NOMO-1 (cell line): ENCODE measurements around the gene SCAF1.
A peak's percentile ranks its signal among the peaks of the same experiment; 100 is the strongest.

ENCODE experiments used
- DNase-seq, 2 experiments: peaks; one replicate each; lab custom pipeline; 2025; ENCODE audit not compliant: unreplicated experiment in 2 of 2; lab: John Stamatoyannopoulos, UW

Gene SCAF1

DNA sequence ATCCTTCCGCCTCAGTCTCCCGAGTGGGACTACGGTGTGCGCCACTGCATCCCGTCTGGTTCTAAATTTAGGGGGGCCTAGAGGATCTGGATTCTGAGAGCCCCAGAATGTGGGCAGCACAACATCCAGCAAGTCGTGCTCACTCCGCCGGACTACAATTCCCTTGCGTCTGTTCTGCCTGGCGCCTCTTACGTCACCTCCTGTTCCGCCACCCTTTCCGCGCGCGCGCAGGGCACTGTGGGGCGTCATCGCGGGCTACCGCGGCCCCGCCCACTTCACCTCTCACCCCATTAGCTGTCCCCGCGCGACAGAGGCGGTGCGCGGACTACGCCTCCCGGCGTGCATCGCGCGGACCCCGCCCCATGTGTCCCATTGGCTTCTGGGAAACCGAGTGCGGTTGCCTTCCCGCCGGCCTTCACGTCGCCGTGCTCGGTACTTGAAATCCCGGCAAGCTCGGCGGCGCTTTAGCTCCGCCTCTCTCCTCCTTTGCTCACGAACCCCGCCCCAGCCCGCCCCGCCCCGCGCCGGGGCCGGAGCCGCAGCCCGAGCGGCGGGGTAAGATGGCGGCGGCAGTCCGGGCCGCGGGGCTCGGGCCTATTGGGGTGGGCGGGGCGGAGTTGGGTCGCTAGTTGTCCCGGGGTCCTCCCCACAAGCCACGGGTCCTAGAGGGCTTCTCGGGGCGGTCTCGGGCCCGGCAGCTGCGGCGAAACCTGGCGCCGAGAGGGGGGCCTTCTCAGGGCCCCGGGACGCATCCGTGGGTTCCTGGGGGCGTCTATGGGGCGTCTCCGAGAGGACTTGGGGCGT lies at the start of gene SCAF1:
Gene SCAF1 (plus strand): TSS at position 522 of the 804 bp plus-strand sequence. CDS start 2,818 bp downstream, outside the sequence.
- peak; percentile 98 to 99 for DNase-seq

DNA sequence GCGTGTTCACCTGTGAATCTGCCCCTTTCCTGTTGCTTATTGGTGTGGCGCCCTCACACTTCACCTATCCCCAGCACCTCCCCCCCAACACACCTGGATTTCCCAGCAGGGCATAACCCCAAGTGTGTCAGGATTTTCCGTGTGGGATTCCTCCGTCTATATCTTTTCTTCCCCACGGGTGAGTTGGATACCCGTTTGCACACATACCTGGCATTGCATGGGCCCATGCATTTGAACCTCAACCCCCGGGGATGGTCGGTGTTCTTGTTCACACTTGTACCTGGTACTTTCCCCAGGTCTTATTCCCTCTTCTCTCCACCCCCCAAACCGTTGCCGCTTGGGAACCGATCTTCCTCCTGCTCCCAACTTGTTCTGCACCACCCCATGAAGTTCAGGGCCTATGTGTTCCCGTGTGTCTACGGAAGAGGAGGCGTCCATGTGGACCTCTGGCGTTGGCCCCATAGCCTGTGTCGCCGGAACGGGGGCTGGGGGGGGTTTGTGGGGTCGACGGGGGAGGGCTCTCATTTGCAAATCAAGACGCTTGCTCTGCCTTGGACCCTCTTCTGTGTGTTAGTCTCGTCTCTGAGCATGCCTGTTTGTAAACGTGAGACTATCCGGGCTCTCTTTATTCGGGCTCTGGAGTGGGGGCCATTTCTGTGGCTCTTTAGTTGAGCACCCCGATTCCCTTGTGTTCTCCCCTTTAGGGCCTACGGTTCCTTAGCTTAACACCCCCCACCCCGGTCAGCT lies 49.4 kb upstream of the SCAF1 start:
- DNase-seq = no peak

DNA sequence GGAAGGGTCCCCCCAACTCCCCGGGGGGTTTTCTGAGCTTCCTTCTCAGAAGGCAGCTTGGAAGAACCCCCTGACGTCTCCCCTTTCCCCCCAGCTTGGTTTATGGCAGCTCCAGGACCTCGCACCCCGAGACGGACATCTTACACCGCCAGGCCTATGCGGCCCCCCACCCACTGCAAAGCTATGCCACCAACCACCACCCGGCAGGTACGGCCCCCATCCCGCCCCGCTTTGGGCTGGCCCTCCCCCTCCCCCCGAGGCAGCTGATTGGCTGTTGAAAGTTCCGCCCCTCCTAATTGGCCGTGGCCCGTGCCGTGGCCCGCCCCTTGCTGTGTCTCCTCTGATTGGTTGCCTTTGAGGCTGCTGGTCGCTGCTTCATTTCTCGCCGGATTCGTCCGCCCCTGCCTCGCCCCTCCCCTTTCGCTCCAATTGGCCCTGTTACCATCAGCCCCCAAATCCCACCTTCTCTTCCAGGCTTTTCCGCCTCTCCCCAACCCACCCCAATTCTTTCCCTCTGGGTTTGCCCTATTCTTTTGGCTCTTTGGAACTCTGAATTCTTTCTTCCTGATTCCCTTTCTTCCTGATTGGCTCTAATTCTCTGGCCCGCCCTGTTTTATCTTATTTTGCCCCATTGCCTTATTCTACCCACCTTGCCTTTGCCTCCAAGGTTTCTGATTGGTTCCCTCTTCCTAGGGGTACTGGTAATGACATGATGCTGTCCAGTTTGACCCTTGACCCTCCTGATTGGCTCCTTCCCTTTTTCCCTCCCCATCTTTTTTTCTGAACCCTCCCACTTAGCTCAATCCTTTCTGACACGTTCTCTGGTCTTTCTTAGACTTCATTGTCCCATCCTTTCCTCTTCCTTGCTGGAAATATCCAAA lies 48.5 kb upstream of the SCAF1 start:
- peak; percentile 89 to 95 for DNase-seq

GRCh38 chr19:49594157-49594992 lies 47.6 kb upstream of the SCAF1 start:
- no peak for DNase-seq

GRCh38 chr19:49594993-49595818 lies 46.8 kb upstream of the SCAF1 start:
- DNase-seq = no peak

DNA sequence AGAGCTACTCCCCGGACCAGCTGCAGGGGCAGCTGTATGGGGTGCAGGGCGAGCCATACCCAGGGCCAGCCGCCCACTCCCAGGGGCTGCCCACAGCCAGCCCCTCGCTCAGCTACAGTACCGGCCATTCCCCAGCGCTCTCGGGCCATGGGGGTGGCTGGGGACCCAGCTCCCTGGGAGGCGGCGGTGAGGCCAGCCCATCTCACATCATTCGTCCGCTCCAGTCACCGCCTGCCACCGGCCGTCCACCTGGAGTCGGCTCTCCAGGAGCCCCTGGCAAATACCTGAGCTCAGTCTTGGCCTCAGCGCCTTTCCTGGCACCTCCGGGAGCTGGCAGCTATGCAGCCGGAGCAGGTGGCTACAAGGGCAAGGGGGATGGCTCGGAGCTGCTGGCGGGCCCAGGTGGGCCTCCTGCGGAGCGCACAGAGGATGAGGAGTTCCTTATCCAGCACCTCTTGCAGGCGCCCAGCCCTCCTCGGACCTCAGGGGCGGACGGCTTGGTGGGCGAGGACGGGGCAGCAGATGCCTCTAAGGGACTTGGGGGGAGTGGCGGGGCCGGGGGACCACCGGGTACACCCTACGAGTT lies 46.1 kb upstream of the SCAF1 start:
- DNase-seq = no peak

DNA sequence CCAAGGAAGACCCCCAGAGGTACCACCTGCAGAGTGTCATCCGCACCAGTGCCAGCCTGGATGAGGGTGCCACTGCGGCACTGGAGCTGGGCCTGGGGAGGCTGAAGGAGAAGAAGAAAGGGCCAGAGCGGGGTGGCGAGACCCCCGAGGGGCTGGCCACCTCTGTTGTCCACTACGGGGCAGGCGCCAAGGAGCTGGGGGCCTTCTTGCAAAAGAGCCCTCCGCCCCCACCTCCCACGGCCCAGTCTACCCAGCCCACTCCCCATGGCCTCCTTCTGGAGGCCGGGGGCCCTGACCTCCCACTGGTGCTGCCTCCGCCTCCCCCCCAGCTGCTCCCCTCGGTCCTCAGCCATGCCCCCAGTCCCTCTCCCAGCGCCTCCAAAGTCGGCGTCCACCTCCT lies 45.6 kb upstream of the SCAF1 start:
- DNase-seq = no peak

- DNase-seq = no peak
Observed at GRCh38 chr19:49596954-49597702, 44.9 kb upstream of the SCAF1 start.

DNA sequence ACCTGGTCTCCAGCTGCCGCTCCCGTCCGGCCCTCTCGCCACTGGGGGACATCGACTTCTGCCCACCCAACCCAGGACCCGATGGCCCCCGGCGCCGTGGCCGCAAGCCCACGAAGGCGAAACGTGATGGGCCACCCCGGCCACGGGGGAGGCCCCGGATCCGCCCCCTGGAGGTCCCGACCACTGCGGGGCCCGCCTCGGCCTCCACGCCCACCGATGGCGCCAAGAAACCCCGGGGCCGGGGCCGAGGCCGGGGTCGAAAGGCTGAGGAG lies 44.4 kb upstream of the SCAF1 start:
- DNase-seq = no peak

GRCh38 chr19:49599378-49600295 lies 42.4 kb upstream of the SCAF1 start:
- no peak for DNase-seq

- DNase-seq = no peak
Observed at GRCh38 chr19:49601482-49602038, 40.4 kb upstream of the SCAF1 start.

DNA sequence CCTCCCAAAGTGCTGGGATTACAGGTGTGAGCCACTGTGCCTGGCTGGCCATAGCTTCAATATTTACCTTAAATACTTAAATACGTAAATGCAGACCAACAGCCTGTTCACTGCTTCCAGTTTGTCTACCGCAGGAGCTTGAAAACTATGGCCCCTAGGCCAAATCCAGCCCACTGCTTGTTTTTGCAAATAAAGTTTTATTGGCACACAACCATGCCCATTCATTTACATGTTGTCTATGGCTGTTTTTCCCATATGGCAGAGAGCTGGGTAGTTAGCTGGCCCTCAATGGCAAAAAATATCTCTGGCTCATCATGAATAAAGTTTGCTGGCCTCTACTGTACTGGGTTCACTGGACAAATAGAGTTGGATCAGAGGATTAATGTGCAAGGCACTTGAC lies 39.2 kb upstream of the SCAF1 start:
- no peak for DNase-seq

DNA sequence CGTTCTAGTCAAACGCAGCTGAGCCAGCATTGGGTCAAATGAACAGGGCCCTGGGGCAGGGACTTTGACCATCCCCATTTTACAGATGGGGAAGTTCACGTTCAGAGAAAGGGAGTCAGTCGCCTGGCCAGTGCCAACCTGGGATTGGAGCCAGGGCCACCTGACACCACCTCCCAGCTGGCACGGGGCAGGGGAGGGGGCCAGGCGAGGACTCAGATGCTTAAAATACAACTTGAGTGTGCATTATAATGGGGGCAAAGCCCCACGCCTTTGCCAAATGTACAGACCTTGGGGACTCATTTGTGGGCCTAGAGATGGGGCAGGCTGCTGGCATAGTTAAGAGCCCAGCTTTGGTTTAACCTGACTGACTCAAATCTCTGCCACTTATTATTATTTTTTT lies 36.4 kb upstream of the SCAF1 start:
- no peak for DNase-seq

DNA sequence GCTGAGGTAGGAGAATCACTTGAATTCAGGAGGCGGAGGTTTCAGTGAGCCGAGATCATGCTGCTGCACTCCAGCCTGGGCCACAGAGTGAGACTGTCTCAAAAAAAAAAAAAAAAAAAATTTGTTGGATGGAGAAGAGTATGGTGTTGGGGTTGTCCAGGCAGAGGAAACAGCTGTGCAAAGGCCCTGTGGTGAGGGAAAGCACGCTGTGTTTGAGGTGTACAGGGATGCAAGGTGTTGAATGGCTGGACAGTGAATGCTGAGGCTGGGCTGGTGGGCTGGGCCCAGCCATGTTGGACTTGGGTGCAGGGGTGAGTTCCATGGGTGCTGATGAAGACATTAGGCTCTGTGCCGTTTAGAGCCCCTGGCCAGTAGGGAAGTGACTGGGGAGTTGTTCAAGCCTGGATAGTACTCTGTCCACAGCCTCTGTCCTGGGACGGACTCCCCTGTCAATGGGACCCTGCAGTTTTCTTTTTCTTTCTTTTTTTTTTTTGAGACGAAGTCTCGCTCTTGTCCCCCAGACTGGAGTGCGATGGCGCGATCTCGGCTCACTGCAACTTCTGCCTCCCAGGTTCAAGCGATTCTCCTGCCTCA lies 32.4 kb upstream of the SCAF1 start:
- DNase-seq = no peak

DNA sequence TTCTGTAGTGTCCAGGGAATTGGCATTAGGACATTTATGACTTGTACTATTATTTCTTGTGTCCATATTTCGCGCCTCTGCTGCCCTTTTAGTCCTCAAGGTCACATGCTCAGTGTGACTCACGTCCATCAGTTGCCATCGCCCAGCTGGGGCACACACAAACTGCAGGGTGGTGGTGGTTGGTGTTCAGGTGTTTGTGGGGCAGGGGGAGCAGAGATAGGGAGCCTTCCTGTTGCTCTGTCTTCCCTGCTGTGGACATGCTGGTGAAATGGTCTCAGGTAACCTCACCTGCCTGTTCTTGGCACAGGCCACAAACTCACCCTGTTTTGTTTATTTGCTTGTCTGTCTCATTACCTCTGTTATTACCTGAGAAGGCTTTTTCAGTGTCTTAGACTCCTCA lies 28.6 kb upstream of the SCAF1 start:
- DNase-seq = no peak

DNA sequence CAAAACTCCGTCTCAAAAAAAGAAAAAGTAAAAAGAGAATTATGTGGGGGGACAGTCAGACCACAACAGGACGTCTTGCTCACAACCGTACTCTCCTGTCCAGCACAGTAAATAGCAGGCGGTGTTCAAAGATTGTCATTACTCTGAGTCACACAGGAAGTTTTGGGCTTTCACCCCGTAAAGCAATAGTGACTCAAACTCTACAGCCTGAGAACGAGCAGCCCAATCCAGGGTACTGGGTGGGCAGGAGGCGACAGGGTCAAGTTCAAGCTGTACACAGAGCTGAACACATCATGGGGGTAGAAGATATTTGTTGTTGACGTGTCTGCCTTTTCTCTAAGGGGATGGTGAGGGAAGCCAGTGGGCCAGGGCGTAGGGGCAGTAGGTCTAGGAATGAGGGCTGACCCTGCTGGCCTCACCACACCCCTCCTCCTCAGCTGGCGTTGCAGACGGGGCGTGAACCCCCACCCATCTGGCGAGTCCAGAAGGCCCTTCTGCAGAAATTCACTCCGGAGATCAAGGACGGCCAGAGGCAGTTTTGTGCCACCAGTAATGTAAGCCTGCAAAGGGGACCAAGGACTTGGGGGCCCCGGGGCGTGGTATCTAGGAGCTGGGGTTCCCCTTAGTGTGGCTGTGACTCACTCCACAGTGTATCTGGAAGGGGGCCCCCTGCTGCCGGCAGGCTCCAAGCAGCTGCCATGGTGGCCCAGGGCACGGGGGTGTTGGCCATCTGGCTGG lies 27.7 kb upstream of the SCAF1 start:
- peak in 1 of 2 experiments; percentile 4 for DNase-seq
